Measurements from ENCODE around the gene GNMT. TPM values are rescaled to one million over a fixed set of nuclear protein-coding genes. Genes with fewer than 3 reads are reported as not detected.
"Not testable (repeated sequence)": the region's sequence is repeated elsewhere in the genome, so short reads cannot be mapped to it uniquely, and the experiment has no call there.

Gene GNMT
- total and polyA plus RNA-seq, 2 of the 8 experiments (the other 6 are each of a cell fraction or from before 2014, with no cell fraction given), result 1.8 to 3.4 TPM

GRCh38 chr6:42952389-42952788, 8.2 kb upstream of the GNMT start (continued):
- TF ChIP-seq USF2 (IDR thresholded peaks at IDR 0.05; ENCODE audit: low read length) (no peak), BRCA1 (IDR thresholded peaks at IDR 0.05; ENCODE audit: low read depth, low read length) (no peak), POU5F1 (IDR thresholded peaks at IDR 0.05; ENCODE audit: low read depth, low read length) (no peak), TAF7 (optimal IDR thresholded peaks at IDR 0.05; ENCODE audit: borderline replicate concordance, low read depth, low read length) (no peak), MAFK (IDR thresholded peaks at IDR 0.05; ENCODE audit: low read depth, low read length) (no peak)

- DNase-seq (ENCODE audit: low read depth in 1 of 2, low spot score in 2 of 2); H3K79me1 ChIP-seq (ENCODE audit: low read depth, low read length); H3K4me3 ChIP-seq (ENCODE audit: extremely low read depth in 1 of 4, insufficient read depth in 2 of 4, low read depth in 3 of 4, low read length in 4 of 4); H4K91ac ChIP-seq (replicated peaks; ENCODE audit: insufficient read length, low read length); H3K23ac ChIP-seq (ENCODE audit: insufficient read length); H3K18ac ChIP-seq (ENCODE audit: extremely low read depth, low read length); H2AK5ac ChIP-seq (ENCODE audit: low read depth, low read length); FAIRE-seq; H4K20me1 ChIP-seq (replicated peaks in 1 of 2; ENCODE audit: control insufficient read depth in 1 of 2, insufficient read depth in 2 of 2, low read length in 2 of 2); H3K14ac ChIP-seq (ENCODE audit: insufficient read length); H2BK12ac ChIP-seq (ENCODE audit: low read depth, low read length); H2BK15ac ChIP-seq (ENCODE audit: low read length); H3K56ac ChIP-seq (replicated peaks; ENCODE audit: insufficient read length, low read depth, low read length); H2BK120ac ChIP-seq (replicated peaks; ENCODE audit: low read depth, low read length); H3K4ac ChIP-seq (replicated peaks; ENCODE audit: insufficient read length, low read depth, low read length); H2BK20ac ChIP-seq (ENCODE audit: low read length); H3K23me2 ChIP-seq (ENCODE audit: low read depth, low read length); H3K27me3 ChIP-seq (replicated peaks in 1 of 4; ENCODE audit: control insufficient read depth in 3 of 4, extremely low read depth in 1 of 4, insufficient read depth in 3 of 4, low read length in 3 of 4); H4K5ac ChIP-seq (ENCODE audit: insufficient read length, low read depth, low read length); H2BK5ac ChIP-seq (ENCODE audit: low read depth, low read length); H2AFZ ChIP-seq (ENCODE audit: low read length); H3K79me2 ChIP-seq (ENCODE audit: control insufficient read depth in 1 of 2, insufficient read depth in 2 of 2, low read length in 2 of 2); H4K8ac ChIP-seq (ENCODE audit: extremely low read depth, insufficient read depth, low read length); H3K9me3 ChIP-seq (ENCODE audit: insufficient read depth in 2 of 2, low read depth in 1 of 2, low read length in 1 of 2); H3K4me2 ChIP-seq (ENCODE audit: insufficient read depth in 1 of 2, low read depth in 2 of 2, low read length in 2 of 2); H3K36me3 ChIP-seq (ENCODE audit: control insufficient read depth in 2 of 4, insufficient read depth in 4 of 4, low read length in 3 of 4); H3K27ac ChIP-seq (ENCODE audit: low read depth, low read length); H3K9ac ChIP-seq (replicated peaks in 1 of 4; ENCODE audit: extremely low read depth in 1 of 4, low read depth in 3 of 4, low read length in 3 of 4); H3K4me1 ChIP-seq (replicated peaks in 1 of 4; ENCODE audit: control insufficient read depth in 3 of 4, insufficient read depth in 4 of 4, low read length in 3 of 4): not testable (repeated sequence)
- ChIA-PET POLR2A (ENCODE audit: partially characterized antibody) (interaction anchor here (0.9 to 1.5 kb wide), 3 partner anchors 9 to 24 kb away, joined by 4 to 6 read pairs (median 4); no protein-coding TSS in a partner anchor), CTCF (ENCODE audit: partially characterized antibody) (interaction anchor here (1.2 to 2.6 kb wide), 2 partner anchors 10 to 56 kb away, joined by 3 to 7 read pairs; no protein-coding TSS in a partner anchor)
- 86% methylated on average over 4 of the region's 4 CpGs; no CpG with 5 or more reads in 1 of the 2 experiments for WGBS, 2 experiments (ENCODE audit: extremely low coverage in 1 of 2, insufficient coverage in 1 of 2, insufficient read length in 1 of 2, insufficient replicate concordance in 2 of 2, low coverage in 1 of 2, low lambda C conversion rate in 2 of 2, missing lambda C conversion rate in 1 of 2)
Observed at GRCh38 chr6:42954405-42954804, 6.1 kb upstream of the GNMT start.

Measured in H1 (cell line).